Spleen (tissue), 7 donors: ENCODE measurements around the gene GALNT8.
"Not testable (repeated sequence)": the region's sequence is repeated elsewhere in the genome, so short reads cannot be mapped to it uniquely, and the experiment has no call there.

Experiments used
- POLR2AphosphoS5 ChIP-seq, 3 donors: sonication (generic); formaldehyde crosslinking; IDR thresholded peaks; one replicate each; pipeline ENCODE4 v1.5.1; 2017; ENCODE audit warnings: antibody characterized with exemption in 3 of 3
- TF ChIP-seq, protein P1 (sequence below), 11 experiments: fragments of 200-600 bp in 7 of 11; fragments of 450-650 bp in 4 of 11; sonication (generic) in 4 of 11; IDR thresholded peaks in 8 of 11; conservative IDR thresholded peaks in 3 of 11; 1 replicate in 7 of 11; 2 replicates in 4 of 11; pipeline versions ENCODE4 v1.4.0 to v1.8.0; 2016 to 2021; ENCODE audit warnings: antibody characterized with exemption in 11 of 11, inconsistent platforms in 4 of 11, mild to moderate bottlenecking in 1 of 11
- donor health status: DM: no; HTN: no; CAD: no; lungs with moderate emphysema.
- donor health status: DM: no; HTN: no; CAD: no.
- donor health status: DM: no; HTN: no; CAD: no.

DNA sequence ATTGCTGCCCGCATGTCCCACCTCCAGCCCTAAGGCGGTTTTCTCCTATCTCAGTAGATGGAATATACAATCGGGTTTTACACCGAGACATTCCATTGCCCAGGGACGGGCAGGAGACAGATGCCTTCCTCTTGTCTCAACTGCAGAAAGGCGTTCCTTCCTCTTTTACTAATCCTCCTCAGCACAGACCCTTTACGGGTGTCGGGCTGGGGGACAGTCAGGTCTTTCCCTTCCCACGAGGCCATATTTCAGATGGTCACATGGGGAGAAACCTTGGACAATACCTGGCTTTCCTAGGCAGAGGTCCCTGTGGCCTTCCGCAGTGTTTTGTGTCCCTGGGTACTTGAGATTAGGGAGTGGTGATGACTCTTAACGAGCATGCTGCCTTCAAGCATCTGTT is 1.4 kb downstream of the GALNT8 start:
- not testable (repeated sequence) for TF ChIP-seq POLR2AphosphoS5 (IDR thresholded peaks at IDR 0.05)
- TF ChIP-seq, protein P1, sequence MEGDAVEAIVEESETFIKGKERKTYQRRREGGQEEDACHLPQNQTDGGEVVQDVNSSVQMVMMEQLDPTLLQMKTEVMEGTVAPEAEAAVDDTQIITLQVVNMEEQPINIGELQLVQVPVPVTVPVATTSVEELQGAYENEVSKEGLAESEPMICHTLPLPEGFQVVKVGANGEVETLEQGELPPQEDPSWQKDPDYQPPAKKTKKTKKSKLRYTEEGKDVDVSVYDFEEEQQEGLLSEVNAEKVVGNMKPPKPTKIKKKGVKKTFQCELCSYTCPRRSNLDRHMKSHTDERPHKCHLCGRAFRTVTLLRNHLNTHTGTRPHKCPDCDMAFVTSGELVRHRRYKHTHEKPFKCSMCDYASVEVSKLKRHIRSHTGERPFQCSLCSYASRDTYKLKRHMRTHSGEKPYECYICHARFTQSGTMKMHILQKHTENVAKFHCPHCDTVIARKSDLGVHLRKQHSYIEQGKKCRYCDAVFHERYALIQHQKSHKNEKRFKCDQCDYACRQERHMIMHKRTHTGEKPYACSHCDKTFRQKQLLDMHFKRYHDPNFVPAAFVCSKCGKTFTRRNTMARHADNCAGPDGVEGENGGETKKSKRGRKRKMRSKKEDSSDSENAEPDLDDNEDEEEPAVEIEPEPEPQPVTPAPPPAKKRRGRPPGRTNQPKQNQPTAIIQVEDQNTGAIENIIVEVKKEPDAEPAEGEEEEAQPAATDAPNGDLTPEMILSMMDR (IDR thresholded peaks at IDR 0.05 in 8 of 11, conservative IDR thresholded peaks at IDR 0.05 in 3 of 11), result not testable (repeated sequence)
